Measurements from ENCODE around the gene TMEM238. TPM values are rescaled to one million over a fixed set of nuclear protein-coding genes. Genes with fewer than 3 reads are reported as not detected.
"Not testable (repeated sequence)": the region's sequence is repeated elsewhere in the genome, so short reads cannot be mapped to it uniquely, and the experiment has no call there.

Gene TMEM238
- 10 to 100 TPM; 14.1 to 23.0 TPM for total RNA-seq

GRCh38 chr19:55384131-55384919 is at the start of gene TMEM238:
Gene TMEM238 (minus strand): TSS chr19:55384292. CDS start chr19:55384259, 33 bp downstream.
- Mint-ChIP-seq H3K36me3 (peaks cover 49% of the 10 kb centered on the region), H3K4me1 (peaks cover 51% of the 10 kb centered on the region), H3K27me3 (no peaks in the 10 kb centered on the region), H3K4me3 (peak within 1 kb of the TSS; percentile 96), H3K27ac (peak within 1 kb of the TSS; percentile 96), H3K9me3 (ENCODE audit: low read depth) (no peaks in the 10 kb centered on the region)
- CTCF ChIA-PET: interaction anchor here (0.7 to 3.4 kb wide), 19 partner anchors 16 to 243 kb away, joined by 3 to 58 read pairs (median 5); partner anchors contain the start of genes COX6B2, KMT5C and PPP6R1
- peak; percentile 5 for ATAC-seq
- peak; percentile 61 for DNase-seq

- Mint-ChIP-seq H3K9me3 (ENCODE audit: low read depth) (no peaks in the 10 kb centered on the region), H3K4me1 (no peaks in the 10 kb centered on the region), H3K27ac (no peak overlapping the region), H3K27me3 (peaks cover 18% of the 10 kb centered on the region), H3K4me3 (no peak overlapping the region), H3K36me3 (no peaks in the 10 kb centered on the region)
- CTCF ChIA-PET: no interaction called here
- ATAC-seq (no peak), DNase-seq (no peak)
These were observed 49.2 kb upstream of the TMEM238 start for GRCh38 chr19:55433292-55433691.

GRCh38 chr19:55432241-55432959 is 48.3 kb upstream of the TMEM238 start:
- Mint-ChIP-seq H3K27me3 (peaks cover 19% of the 10 kb centered on the region), H3K9me3 (ENCODE audit: low read depth) (no peaks in the 10 kb centered on the region), H3K36me3 (no peaks in the 10 kb centered on the region), H3K4me3 (no peak overlapping the region), H3K4me1 (no peaks in the 10 kb centered on the region), H3K27ac (no peak overlapping the region)
- DNase-seq (no peak), ATAC-seq (no peak)
- CTCF ChIA-PET: no interaction called here

- Mint-ChIP-seq H3K4me1 (no peaks in the 10 kb centered on the region), H3K27ac (no peak overlapping the region), H3K27me3 (peaks cover 12% of the 10 kb centered on the region), H3K36me3 (no peaks in the 10 kb centered on the region), H3K9me3 (ENCODE audit: low read depth) (no peaks in the 10 kb centered on the region), H3K4me3 (no peak overlapping the region)
- DNase-seq (no peak), ATAC-seq (no peak)
- CTCF ChIA-PET: no interaction called here
These were observed 47.1 kb upstream of the TMEM238 start for GRCh38 chr19:55431183-55431582.

GRCh38 chr19:55426042-55426441 is 42.0 kb upstream of the TMEM238 start:
- DNase-seq (no peak), ATAC-seq (no peak)
- Mint-ChIP-seq H3K27me3 (peaks cover 22% of the 10 kb centered on the region), H3K4me1 (peaks cover 6% of the 10 kb centered on the region), H3K36me3 (no peaks in the 10 kb centered on the region), H3K27ac (no peak overlapping the region), H3K9me3 (ENCODE audit: low read depth) (no peaks in the 10 kb centered on the region), H3K4me3 (no peak overlapping the region)
- CTCF ChIA-PET: no interaction called here

- H3K27me3 Mint-ChIP-seq: peaks cover 31% of the 10 kb centered on the region
- CTCF ChIA-PET: no interaction called here
- ATAC-seq: no peak
- H3K27ac Mint-ChIP-seq: no peak overlapping the region
- no peaks in the 10 kb centered on the region for H3K36me3 Mint-ChIP-seq
- no peak for DNase-seq
- peaks cover 11% of the 10 kb centered on the region for H3K4me1 Mint-ChIP-seq
- H3K4me3 Mint-ChIP-seq: no peak overlapping the region
- H3K9me3 Mint-ChIP-seq (ENCODE audit: low read depth): no peaks in the 10 kb centered on the region
These were observed 40.4 kb upstream of the TMEM238 start for GRCh38 chr19:55424518-55424917.

GRCh38 chr19:55423225-55424005 is 39.3 kb upstream of the TMEM238 start:
- H3K36me3 Mint-ChIP-seq: no peaks in the 10 kb centered on the region
- no peak overlapping the region for H3K27ac Mint-ChIP-seq
- ATAC-seq (no peak), DNase-seq (no peak)
- peaks cover 31% of the 10 kb centered on the region for H3K27me3 Mint-ChIP-seq
- H3K4me1 Mint-ChIP-seq: peaks cover 11% of the 10 kb centered on the region
- H3K9me3 Mint-ChIP-seq (ENCODE audit: low read depth): no peaks in the 10 kb centered on the region
- CTCF ChIA-PET: interaction anchor here (1.0 kb wide), 1 partner anchor 40 kb away, joined by 3 read pairs; the partner anchor contains the start of gene TMEM238
- no peak overlapping the region for H3K4me3 Mint-ChIP-seq

GRCh38 chr19:55421281-55421680 is 37.2 kb upstream of the TMEM238 start:
- DNase-seq; H3K27ac Mint-ChIP-seq; H3K36me3 Mint-ChIP-seq; H3K4me3 Mint-ChIP-seq; H3K9me3 Mint-ChIP-seq (ENCODE audit: low read depth): not testable (repeated sequence)
- Mint-ChIP-seq H3K4me1 (peaks cover 16% of the 10 kb centered on the region), H3K27me3 (peaks cover 28% of the 10 kb centered on the region)
- ATAC-seq: peak; percentile 66
- CTCF ChIA-PET: interaction anchor here (0.6 to 1.0 kb wide), 3 partner anchors 16 to 82 kb away, joined by 3 read pairs; no protein-coding TSS in a partner anchor

GRCh38 chr19:55419624-55420236 is 35.6 kb upstream of the TMEM238 start:
- no peak overlapping the region for H3K27ac Mint-ChIP-seq
- no peaks in the 10 kb centered on the region for H3K9me3 Mint-ChIP-seq (ENCODE audit: low read depth)
- ATAC-seq: no peak
- H3K4me3 Mint-ChIP-seq: no peak overlapping the region
- no peak for DNase-seq
- CTCF ChIA-PET: interaction anchor here (0.8 to 3.8 kb wide), 6 partner anchors 84 to 283 kb away, joined by 3 to 25 read pairs (median 4); no protein-coding TSS in a partner anchor
- peaks cover 20% of the 10 kb centered on the region for H3K27me3 Mint-ChIP-seq
- H3K36me3 Mint-ChIP-seq: no peaks in the 10 kb centered on the region
- H3K4me1 Mint-ChIP-seq: peaks cover 16% of the 10 kb centered on the region

- ATAC-seq (no peak), DNase-seq (no peak)
- H3K27me3 Mint-ChIP-seq: peaks cover 17% of the 10 kb centered on the region
- H3K9me3 Mint-ChIP-seq (ENCODE audit: low read depth): no peaks in the 10 kb centered on the region
- H3K36me3 Mint-ChIP-seq: no peaks in the 10 kb centered on the region
- no peak overlapping the region for H3K4me3 Mint-ChIP-seq
- peaks cover 16% of the 10 kb centered on the region for H3K4me1 Mint-ChIP-seq
- no peak overlapping the region for H3K27ac Mint-ChIP-seq
- CTCF ChIA-PET: interaction anchor here (0.7 to 3.8 kb wide), 11 partner anchors 12 to 452 kb away, joined by 3 to 25 read pairs (median 3); partner anchors contain the start of gene UBE2S
These were observed 35.0 kb upstream of the TMEM238 start for GRCh38 chr19:55419103-55419502.

GRCh38 chr19:55418185-55418584 is 34.1 kb upstream of the TMEM238 start:
- Mint-ChIP-seq H3K4me1 (peaks cover 16% of the 10 kb centered on the region), H3K9me3 (ENCODE audit: low read depth) (no peaks in the 10 kb centered on the region), H3K27ac (no peak overlapping the region), H3K27me3 (peaks cover 13% of the 10 kb centered on the region), H3K4me3 (no peak overlapping the region), H3K36me3 (no peaks in the 10 kb centered on the region)
- DNase-seq: peak; percentile 68
- peak; percentile 72 for ATAC-seq
- CTCF ChIA-PET: interaction anchor here (0.7 to 3.8 kb wide), 23 partner anchors 9 to 451 kb away, joined by 3 to 25 read pairs (median 3); partner anchors contain the start of genes HSPBP1, KMT5C, TMEM238 and UBE2S

GRCh38 chr19:55410168-55410567 is 26.1 kb upstream of the TMEM238 start:
- Mint-ChIP-seq H3K9me3 (ENCODE audit: low read depth) (no peaks in the 10 kb centered on the region), H3K4me1 (peaks cover 26% of the 10 kb centered on the region), H3K27me3 (peaks cover 8% of the 10 kb centered on the region), H3K4me3 (no peak overlapping the region), H3K36me3 (peaks cover 26% of the 10 kb centered on the region), H3K27ac (no peak overlapping the region)
- ATAC-seq (no peak), DNase-seq (no peak)
- CTCF ChIA-PET: interaction anchor here (2.0 to 2.4 kb wide), 2 partner anchors 8 to 108 kb away, joined by 8 to 12 read pairs; no protein-coding TSS in a partner anchor

All from activated CD8-positive, alpha-beta memory T cell treated with anti-CD3 and anti-CD28 coated beads, Interleukin-2, amount 10 ng/mL, durations not matched to agents 7 days and 5 days (primary cell).